OCI-LY7 (cell line): Measurements from ENCODE around the gene LILRB3. TPM values are rescaled to one million over a fixed set of nuclear protein-coding genes. Genes with fewer than 3 reads are reported as not detected.

ENCODE experiments used
- BruUV-seq: library from RNA; stranded (reverse); fragments of 400-500 nt; replicated peaks from 2 replicates; lab custom pipeline; 2021; lab: Mats Ljungman, UMichigan
- CTCF ChIA-PET: fragments of 300-600 bp; sonication (Branson Sonifier 250); formaldehyde crosslinking; loops from one replicate; lab custom pipeline; 2022; ENCODE audit warnings: antibody characterized with exemption; ENCODE audit not compliant: unreplicated experiment; lab: Charles Lee
- POLR2A ChIA-PET: fragments of 300-600 bp; sonication (Branson Sonifier 250); formaldehyde crosslinking; loops from one replicate; lab custom pipeline; 2022; ENCODE audit warnings: antibody characterized with exemption; lab: Charles Lee
- DNase-seq: peaks from one replicate; pipeline ENCODE4 v3.0.0-alpha.2; 2015; ENCODE audit warnings: low spot score
- H2AFZ ChIP-seq: fragments of 200-600 bp; sonication (generic), shearing (Covaris generic); 2 replicates; pipeline ENCODE4 v1.6.1; 2014; ENCODE audit warnings: mild to moderate bottlenecking, antibody characterized with exemption, low read length, moderate library complexity
- H3K27ac ChIP-seq: fragments of 200-600 bp; sonication (generic); 2 replicates; pipeline ENCODE4 v1.5.1; 2014; ENCODE audit warnings: mixed run types, low read depth, mild to moderate bottlenecking, moderate library complexity, low read length, inconsistent platforms; ENCODE audit not compliant: poor library complexity, severe bottlenecking
- H3K36me3 ChIP-seq: fragments of 200-600 bp; sonication (generic); 2 replicates; pipeline ENCODE4 v1.6.1; 2014; ENCODE audit warnings: mild to moderate bottlenecking, antibody characterized with exemption, low read length, moderate library complexity, mixed read lengths; ENCODE audit not compliant: insufficient read depth
- H3K4me1 ChIP-seq: fragments of 200-600 bp; sonication (generic); 2 replicates; pipeline ENCODE4 v1.5.1; 2014; ENCODE audit warnings: mild to moderate bottlenecking, low read length; ENCODE audit not compliant: insufficient read depth, poor library complexity, severe bottlenecking
- H3K4me2 ChIP-seq: fragments of 200-600 bp; sonication (generic); 2 replicates; pipeline ENCODE4 v1.6.1; 2014; ENCODE audit warnings: mild to moderate bottlenecking, low read length
- H3K4me3 ChIP-seq: fragments of 200-600 bp; sonication (generic); 2 replicates; pipeline ENCODE4 v1.5.1; 2014; ENCODE audit warnings: mild to moderate bottlenecking, low read depth, low read length; ENCODE audit not compliant: poor library complexity, severe bottlenecking
- H3K79me2 ChIP-seq: fragments of 200-600 bp; sonication (generic); 2 replicates; pipeline ENCODE4 v1.6.1; 2016; ENCODE audit warnings: low read depth, mild to moderate bottlenecking, low read length, moderate library complexity, mixed read lengths; ENCODE audit not compliant: insufficient read depth
- H3K9me2 ChIP-seq: fragments of 200-600 bp; sonication (generic); 2 replicates; pipeline ENCODE4 v1.6.1; 2016; ENCODE audit warnings: mild to moderate bottlenecking, low read length, mixed read lengths; ENCODE audit not compliant: insufficient read depth
- H3K9me3 ChIP-seq: fragments of 200-600 bp; sonication (generic); 2 replicates; pipeline ENCODE4 v1.6.1; 2014; ENCODE audit warnings: mild to moderate bottlenecking, mixed run types, low read length, mixed read lengths
- H4K20me1 ChIP-seq: fragments of 200-600 bp; sonication (generic); 2 replicates; pipeline ENCODE4 v1.6.1; 2014; ENCODE audit warnings: mild to moderate bottlenecking, antibody characterized with exemption, low read length, moderate library complexity, mixed read lengths; ENCODE audit not compliant: insufficient read depth
- CTCF ChIP-seq: fragments of 200-600 bp; sonication (generic); conservative IDR thresholded peaks from 2 replicates; pipeline ENCODE4 v1.5.1; 2014; ENCODE audit warnings: mild to moderate bottlenecking, antibody characterized with exemption, low read length, moderate library complexity, mixed read lengths
- EZH2phosphoT487 ChIP-seq: fragments of 200-600 bp; sonication (generic); IDR thresholded peaks from 2 replicates; pipeline ENCODE4 v1.6.1; 2018; ENCODE audit warnings: low read depth, borderline replicate concordance, mild to moderate bottlenecking, mixed run types, antibody characterized with exemption, low read length, moderate library complexity, mixed read lengths
- intact Hi-C: fragments of 100-400 bp; cut with micrococcal nuclease; formaldehyde crosslinking; loops from one replicate; pipeline ENCODE4 v1.10.0; 2022; ENCODE audit not compliant: unreplicated experiment
- total RNA-seq, 2 experiments: library from RNA; depleted of rRNA in 1 of 2; stranded (reverse); fragments of >200 nt in 1 of 2; shearing (Covaris generic) in 1 of 2; gene quantifications; 2 replicates each; pipeline ENCODE4 v1.2.3, GENCODE V29; 2014 to 2022

Gene LILRB3
- total RNA-seq, 2 experiments from 2014 or later: not detected

- no peaks in the 10 kb centered on the region for H3K9me2 ChIP-seq
- TF ChIP-seq CTCF (no peak), EZH2phosphoT487 (no peak)
- no peak overlapping the region for H3K4me2 ChIP-seq
- no peak overlapping the region for H3K4me3 ChIP-seq
- no peak overlapping the region for H2AFZ ChIP-seq
- BruUV-seq: no TSS peak
- H4K20me1 ChIP-seq: no peaks in the 10 kb centered on the region
- no peaks in the 10 kb centered on the region for H3K36me3 ChIP-seq
- CTCF ChIA-PET: no interaction called here
- H3K4me1 ChIP-seq: no peaks in the 10 kb centered on the region
- intact Hi-C loops: no loop called here
- POLR2A ChIA-PET: no interaction called here
- H3K9me3 ChIP-seq: no peaks in the 10 kb centered on the region
- H3K27ac ChIP-seq: no peak overlapping the region
- H3K79me2 ChIP-seq: no peaks in the 10 kb centered on the region
- no peak for DNase-seq
Observed at GRCh38 chr19:54253331-54254194, 30.8 kb upstream of the LILRB3 start.

- Histone ChIP-seq H4K20me1 (no peaks in the 10 kb centered on the region), H3K9me3 (no peaks in the 10 kb centered on the region), H3K4me1 (no peaks in the 10 kb centered on the region), H2AFZ (no peak overlapping the region), H3K4me2 (no peak overlapping the region), H3K4me3 (no peak overlapping the region), H3K27ac (no peak overlapping the region), H3K9me2 (no peaks in the 10 kb centered on the region), H3K36me3 (no peaks in the 10 kb centered on the region), H3K79me2 (no peaks in the 10 kb centered on the region)
- intact Hi-C loops: no loop called here
- no peak for DNase-seq
- TF ChIP-seq EZH2phosphoT487 (no peak), CTCF (no peak)
- CTCF ChIA-PET: no interaction called here
- no TSS peak for BruUV-seq
- POLR2A ChIA-PET: no interaction called here
Observed at GRCh38 chr19:54252845-54253244, 30.0 kb upstream of the LILRB3 start.

- no TSS peak for BruUV-seq
- no peak overlapping the region for H3K27ac ChIP-seq
- ChIA-PET POLR2A (no interaction called here), CTCF (no interaction called here)
- no peaks in the 10 kb centered on the region for H3K9me3 ChIP-seq
- H4K20me1 ChIP-seq: no peaks in the 10 kb centered on the region
- H2AFZ ChIP-seq: no peak overlapping the region
- no peaks in the 10 kb centered on the region for H3K36me3 ChIP-seq
- intact Hi-C loops: no loop called here
- H3K9me2 ChIP-seq: no peaks in the 10 kb centered on the region
- H3K4me1 ChIP-seq: no peaks in the 10 kb centered on the region
- H3K4me2 ChIP-seq: no peak overlapping the region
- H3K79me2 ChIP-seq: no peaks in the 10 kb centered on the region
- DNase-seq: no peak
- H3K4me3 ChIP-seq: no peak overlapping the region
- TF ChIP-seq EZH2phosphoT487 (no peak), CTCF (no peak)
Observed at GRCh38 chr19:54252243-54252642, 29.4 kb upstream of the LILRB3 start.
